ENCODE measurements around the gene MB.

DNA sequence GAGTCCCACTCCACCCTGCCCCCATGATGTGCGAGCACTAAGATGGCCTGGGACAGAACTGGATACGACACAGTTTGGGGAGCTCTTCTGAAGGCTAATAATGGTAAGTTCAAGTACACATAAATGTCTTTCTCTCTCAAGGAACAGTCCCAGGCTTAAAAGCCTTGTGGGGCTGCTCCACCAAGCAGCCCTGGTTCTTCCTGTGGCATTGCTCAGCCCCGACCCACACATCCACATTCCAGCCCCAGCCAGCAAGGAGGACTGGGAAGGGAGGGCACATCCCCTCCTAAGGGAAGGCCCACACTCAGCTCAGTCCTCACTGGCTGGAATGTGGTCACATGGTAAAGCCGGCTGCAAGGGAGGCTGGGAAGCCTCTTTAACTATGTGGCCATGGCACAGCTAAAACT lies 13.3 kb upstream of the MB start:
- TF ChIP-seq POLR2AphosphoS5 (IDR thresholded peaks at IDR 0.05; ENCODE audit: low read depth, low read length): no peak
- TF ChIP-seq TAF1 (IDR thresholded peaks at IDR 0.05; ENCODE audit: borderline replicate concordance, insufficient read depth, low read length): no peak
